ENCODE results near the gene MINDY1. TPM values are rescaled to one million over a fixed set of nuclear protein-coding genes. Genes with fewer than 3 reads are reported as not detected.

Gene MINDY1
- total RNA-seq, 2 donors from 2014 or later, result 10.9 to 22.6 TPM

GRCh38 chr1:151035167-151035566, 28.5 kb upstream of the MINDY1 start:
- Mint-ChIP-seq H3K36me3 (ENCODE audit: low read depth) (peaks cover 39% of the 10 kb centered on the region), H3K27me3 (no peaks in the 10 kb centered on the region), H3K9me3 (no peaks in the 10 kb centered on the region), H3K4me3 (no peak overlapping the region), H3K4me1 (peaks cover 4% of the 10 kb centered on the region), H3K27ac (peak overlapping the region; percentile 7)
- ATAC-seq (replicated peaks), result no peak

GRCh38 chr1:151032164-151032563, 25.5 kb upstream of the MINDY1 start:
- H3K27ac Mint-ChIP-seq, result no peak overlapping the region
- ATAC-seq (replicated peaks), result no peak
- H3K4me3 Mint-ChIP-seq, result no peak overlapping the region
- H3K9me3 Mint-ChIP-seq, result no peaks in the 10 kb centered on the region
- no peaks in the 10 kb centered on the region for H3K27me3 Mint-ChIP-seq
- peaks cover 1% of the 10 kb centered on the region for H3K4me1 Mint-ChIP-seq
- peaks cover 68% of the 10 kb centered on the region for H3K36me3 Mint-ChIP-seq (ENCODE audit: low read depth)

GRCh38 chr1:151026460-151026859, 19.8 kb upstream of the MINDY1 start:
- Mint-ChIP-seq H3K27me3 (no peaks in the 10 kb centered on the region), H3K9me3 (no peaks in the 10 kb centered on the region), H3K4me1 (peaks cover 4% of the 10 kb centered on the region), H3K4me3 (no peak overlapping the region), H3K27ac (no peak overlapping the region), H3K36me3 (ENCODE audit: low read depth) (peaks cover 81% of the 10 kb centered on the region)
- ATAC-seq (replicated peaks), result no peak

GRCh38 chr1:151024540-151025146, 17.9 kb upstream of the MINDY1 start:
- Mint-ChIP-seq H3K27ac (no peak overlapping the region), H3K4me1 (peaks cover 4% of the 10 kb centered on the region), H3K36me3 (ENCODE audit: low read depth) (peaks cover 65% of the 10 kb centered on the region), H3K27me3 (no peaks in the 10 kb centered on the region), H3K9me3 (no peaks in the 10 kb centered on the region), H3K4me3 (no peak overlapping the region)
- peak; percentile 98 for ATAC-seq (replicated peaks)

GRCh38 chr1:151013518-151013917, 6.8 kb upstream of the MINDY1 start:
- Mint-ChIP-seq H3K36me3 (ENCODE audit: low read depth) (peaks cover 27% of the 10 kb centered on the region), H3K4me1 (peaks cover 9% of the 10 kb centered on the region), H3K9me3 (no peaks in the 10 kb centered on the region), H3K27ac (no peak overlapping the region), H3K27me3 (no peaks in the 10 kb centered on the region), H3K4me3 (no peak overlapping the region)
- ATAC-seq (replicated peaks), result no peak

GRCh38 chr1:151012684-151013471, 6.2 kb upstream of the MINDY1 start:
- Mint-ChIP-seq H3K4me1 (peaks cover 10% of the 10 kb centered on the region), H3K27ac (no peak overlapping the region)

GRCh38 chr1:151011154-151011850, 4.6 kb upstream of the MINDY1 start:
- Mint-ChIP-seq H3K4me1 (peaks cover 18% of the 10 kb centered on the region), H3K27ac (no peak overlapping the region), H3K4me3 (peak overlapping the region; percentile 27), H3K36me3 (ENCODE audit: low read depth) (peaks cover 17% of the 10 kb centered on the region), H3K27me3 (no peaks in the 10 kb centered on the region), H3K9me3 (no peaks in the 10 kb centered on the region)
- ATAC-seq (replicated peaks), result no peak

More at GRCh38 chr1:151012684-151013471, 6.2 kb upstream of the MINDY1 start:
- no peak overlapping the region for H3K4me3 Mint-ChIP-seq
- peaks cover 26% of the 10 kb centered on the region for H3K36me3 Mint-ChIP-seq (ENCODE audit: low read depth)
- H3K27me3 Mint-ChIP-seq, result no peaks in the 10 kb centered on the region
- no peak for ATAC-seq (replicated peaks)
- H3K9me3 Mint-ChIP-seq, result no peaks in the 10 kb centered on the region

GRCh38 chr1:151010346-151010726, 3.6 kb upstream of the MINDY1 start:
- no peaks in the 10 kb centered on the region for H3K9me3 Mint-ChIP-seq
- peaks cover 18% of the 10 kb centered on the region for H3K4me1 Mint-ChIP-seq
- no peaks in the 10 kb centered on the region for H3K27me3 Mint-ChIP-seq
- no peak overlapping the region for H3K27ac Mint-ChIP-seq
- no peak for ATAC-seq (replicated peaks)
- peaks cover 17% of the 10 kb centered on the region for H3K36me3 Mint-ChIP-seq (ENCODE audit: low read depth)
- H3K4me3 Mint-ChIP-seq, result peak overlapping the region; percentile 93

GRCh38 chr1:151009674-151010345, 3.1 kb upstream of the MINDY1 start:
- H3K4me3 Mint-ChIP-seq, result peak overlapping the region; percentile 93
- H3K27ac Mint-ChIP-seq, result peak overlapping the region; percentile 98
- no peaks in the 10 kb centered on the region for H3K9me3 Mint-ChIP-seq
- H3K27me3 Mint-ChIP-seq, result no peaks in the 10 kb centered on the region
- H3K4me1 Mint-ChIP-seq, result peaks cover 18% of the 10 kb centered on the region
- ATAC-seq (replicated peaks), result no peak
- peaks cover 17% of the 10 kb centered on the region for H3K36me3 Mint-ChIP-seq (ENCODE audit: low read depth)

GRCh38 chr1:151009206-151009587, 2.5 kb upstream of the MINDY1 start:
- Mint-ChIP-seq H3K27me3 (no peaks in the 10 kb centered on the region), H3K4me1 (peaks cover 18% of the 10 kb centered on the region), H3K27ac (peak overlapping the region; percentile 98), H3K4me3 (peak overlapping the region; percentile 93), H3K36me3 (ENCODE audit: low read depth) (peaks cover 17% of the 10 kb centered on the region), H3K9me3 (no peaks in the 10 kb centered on the region)
- peak; percentile 34 for ATAC-seq (replicated peaks)

- peak; percentile 84 for ATAC-seq (replicated peaks)
- Mint-ChIP-seq H3K9me3 (no peaks in the 10 kb centered on the region), H3K36me3 (ENCODE audit: low read depth) (peaks cover 17% of the 10 kb centered on the region), H3K4me1 (peaks cover 18% of the 10 kb centered on the region), H3K27me3 (no peaks in the 10 kb centered on the region), H3K4me3 (peak within 1 kb of the TSS; percentile 93), H3K27ac (peak within 1 kb of the TSS; percentile 98)
These were observed 1.8 kb upstream of the MINDY1 start, which contains the start of gene PRUNE1 for GRCh38 chr1:151008244-151009205. Gene PRUNE1, plus strand, starts transcription at chr1:151008449. Its CDS starts 184 bp downstream, at chr1:151008633.

- H3K36me3 Mint-ChIP-seq (ENCODE audit: low read depth), result peaks cover 15% of the 10 kb centered on the region
- H3K27ac Mint-ChIP-seq, result peak overlapping the region; percentile 98
- peaks cover 20% of the 10 kb centered on the region for H3K4me1 Mint-ChIP-seq
- no peak for ATAC-seq (replicated peaks)
- peak overlapping the region; percentile 93 for H3K4me3 Mint-ChIP-seq
- H3K9me3 Mint-ChIP-seq, result no peaks in the 10 kb centered on the region
- H3K27me3 Mint-ChIP-seq, result no peaks in the 10 kb centered on the region
These were observed 1.1 kb upstream of the MINDY1 start for GRCh38 chr1:151007853-151008243.

GRCh38 chr1:151005729-151006319, 878 bp downstream of the MINDY1 start:
- Mint-ChIP-seq H3K36me3 (ENCODE audit: low read depth) (peaks cover 20% of the 10 kb centered on the region), H3K27me3 (no peaks in the 10 kb centered on the region), H3K4me3 (peak overlapping the region; percentile 93), H3K9me3 (no peaks in the 10 kb centered on the region), H3K4me1 (peaks cover 28% of the 10 kb centered on the region), H3K27ac (peak overlapping the region; percentile 98)
- ATAC-seq (replicated peaks), result no peak
